HG03575 (cell line): ENCODE data around the gene THBS1.
A peak's percentile ranks its signal among the peaks of the same experiment; 100 is the strongest.

Experiments
- ATAC-seq: cut with Tn5 transposase; IDR thresholded peaks from one replicate; pipeline ENCODE4 v1.9.1; 2021; ENCODE audit not compliant: unreplicated experiment, insufficient number of reproducible peaks, low FRiP score; ENCODE audit errors: extremely low read depth

The THBS1 gene

GRCh38 chr15:39598186-39598850 is 17.4 kb downstream of the THBS1 start:
- ATAC-seq: no peak

- ATAC-seq: no peak
Observed at GRCh38 chr15:39598958-39599845, 18.3 kb downstream of the THBS1 start.

- no peak for ATAC-seq
Observed at GRCh38 chr15:39599871-39600270, 19.0 kb downstream of the THBS1 start.

GRCh38 chr15:39602143-39602542 is 21.3 kb downstream of the THBS1 start:
- ATAC-seq: no peak

GRCh38 chr15:39605146-39605545 is 24.3 kb downstream of the THBS1 start:
- ATAC-seq: no peak

- no peak for ATAC-seq
Observed at GRCh38 chr15:39608185-39609139, 27.6 kb downstream of the THBS1 start.

- no peak for ATAC-seq
Observed at GRCh38 chr15:39609166-39609916, 28.5 kb downstream of the THBS1 start.

GRCh38 chr15:39610665-39611064 is 29.8 kb downstream of the THBS1 start:
- no peak for ATAC-seq

GRCh38 chr15:39613271-39613670 is 32.4 kb downstream of the THBS1 start:
- no peak for ATAC-seq

- no peak for ATAC-seq
Observed at GRCh38 chr15:39613861-39614260, 33.0 kb downstream of the THBS1 start.

GRCh38 chr15:39616731-39617455 is 36.0 kb downstream of the THBS1 start:
- ATAC-seq: no peak

GRCh38 chr15:39618063-39618823 is 37.4 kb downstream of the THBS1 start:
- no peak for ATAC-seq

- ATAC-seq: no peak
Observed at GRCh38 chr15:39621210-39621609, 40.3 kb downstream of the THBS1 start.

GRCh38 chr15:39621976-39622375 is 41.1 kb downstream of the THBS1 start:
- no peak for ATAC-seq

- no peak for ATAC-seq
Observed at GRCh38 chr15:39622660-39623516, 42.0 kb downstream of the THBS1 start.

GRCh38 chr15:39623529-39623931 is 42.7 kb downstream of the THBS1 start:
- ATAC-seq: peak; percentile 95
